Measurements from ENCODE around the gene SNURF. TPM values are rescaled to one million over a fixed set of nuclear protein-coding genes. Genes with fewer than 3 reads are reported as not detected.
"Not testable (repeated sequence)": the region's sequence is repeated elsewhere in the genome, so short reads cannot be mapped to it uniquely, and the experiment has no call there.

The SNURF gene
- 10 to 100 TPM; 19.6 to 21.6 TPM for total RNA-seq

GRCh38 chr15:24954783-24955530 lies at the start of gene SNURF, which contains the start of gene SNRPN:
Gene SNURF (plus strand): TSS chr15:24954987. CDS start chr15:24955049, 62 bp downstream.
Gene SNRPN (plus strand): TSS chr15:24954987. CDS start chr15:24974454, 19,467 bp downstream.
- Mint-ChIP-seq H3K36me3 (peaks cover 21% of the 10 kb centered on the region), H3K4me3 (peak within 1 kb of the TSS; percentile 84), H3K9me3 (peaks cover 9% of the 10 kb centered on the region), H3K4me1 (peaks cover 5% of the 10 kb centered on the region), H3K27me3 (no peaks in the 10 kb centered on the region), H3K27ac (peak within 1 kb of the TSS; percentile 93)
- DNase-seq, result peak; percentile 71

DNA sequence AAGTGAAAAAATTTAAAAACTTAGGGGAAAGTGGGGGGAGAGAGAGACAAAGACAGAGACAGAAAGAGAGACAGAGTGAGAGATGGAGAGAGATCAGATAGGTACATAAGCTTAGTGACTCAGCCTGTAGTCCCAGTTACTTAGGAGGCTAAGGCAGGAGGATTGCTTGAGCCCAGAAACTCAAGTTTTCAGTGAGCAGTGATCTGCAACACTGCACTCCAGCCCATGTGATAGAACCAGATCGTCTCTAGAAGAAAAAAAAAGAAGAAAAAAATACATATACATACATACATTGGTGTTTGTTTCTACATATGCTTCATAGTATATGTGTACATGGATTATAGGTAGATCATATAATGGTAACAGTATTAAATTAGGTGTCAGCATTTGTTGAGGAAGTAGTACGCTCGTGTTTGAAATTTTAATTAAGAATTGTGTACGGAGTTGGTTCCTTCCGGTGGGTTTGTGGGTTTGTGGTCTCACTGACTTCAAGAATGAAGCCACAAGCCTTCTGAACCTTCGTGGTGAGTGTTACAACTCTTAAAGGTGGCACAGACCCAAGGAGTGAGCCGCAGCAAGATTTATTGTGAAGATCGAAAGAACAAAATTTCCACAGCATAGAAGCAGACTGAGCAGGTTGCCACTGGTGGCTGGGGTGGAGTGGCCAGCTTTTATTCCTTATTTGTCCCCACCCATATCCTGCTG lies 38.3 kb upstream of the SNURF start:
- Mint-ChIP-seq H3K27ac (no peak overlapping the region), H3K27me3 (no peaks in the 10 kb centered on the region), H3K36me3 (peaks cover 2% of the 10 kb centered on the region), H3K9me3 (peaks cover 29% of the 10 kb centered on the region), H3K4me1 (peaks cover 8% of the 10 kb centered on the region), H3K4me3 (no peak overlapping the region)
- DNase-seq, result peak; percentile 4

DNA sequence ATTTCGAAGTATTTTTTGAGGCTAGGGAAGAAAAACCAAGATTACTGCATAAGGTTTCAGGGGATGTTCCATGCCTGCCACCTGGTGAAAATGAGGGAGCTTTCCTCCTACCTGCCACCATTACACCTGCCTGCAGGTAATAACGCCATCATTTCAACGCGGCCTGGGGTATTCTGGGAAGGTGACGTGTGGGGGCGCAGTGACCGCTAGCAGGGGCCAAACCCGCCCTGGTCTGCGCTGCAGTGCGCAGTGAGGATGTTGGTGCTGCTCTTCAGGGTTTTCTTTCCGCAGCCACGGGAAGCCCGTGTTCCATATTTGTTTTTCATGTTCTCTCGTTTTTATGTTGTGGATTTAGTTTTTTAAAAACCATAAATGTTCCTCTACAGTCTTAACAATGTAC lies 37.4 kb upstream of the SNURF start:
- Mint-ChIP-seq H3K27ac (no peak overlapping the region), H3K27me3 (no peaks in the 10 kb centered on the region), H3K36me3 (peaks cover 2% of the 10 kb centered on the region), H3K9me3 (peaks cover 27% of the 10 kb centered on the region), H3K4me3 (no peak overlapping the region), H3K4me1 (peaks cover 8% of the 10 kb centered on the region)
- DNase-seq, result no peak

- H3K27me3 Mint-ChIP-seq, result no peaks in the 10 kb centered on the region
- DNase-seq, result no peak
- H3K27ac Mint-ChIP-seq, result no peak overlapping the region
- H3K9me3 Mint-ChIP-seq, result peaks cover 24% of the 10 kb centered on the region
- peaks cover 8% of the 10 kb centered on the region for H3K4me1 Mint-ChIP-seq
- no peak overlapping the region for H3K4me3 Mint-ChIP-seq
- peaks cover 2% of the 10 kb centered on the region for H3K36me3 Mint-ChIP-seq
Observed at GRCh38 chr15:24919446-24919845, 35.3 kb upstream of the SNURF start.

DNA sequence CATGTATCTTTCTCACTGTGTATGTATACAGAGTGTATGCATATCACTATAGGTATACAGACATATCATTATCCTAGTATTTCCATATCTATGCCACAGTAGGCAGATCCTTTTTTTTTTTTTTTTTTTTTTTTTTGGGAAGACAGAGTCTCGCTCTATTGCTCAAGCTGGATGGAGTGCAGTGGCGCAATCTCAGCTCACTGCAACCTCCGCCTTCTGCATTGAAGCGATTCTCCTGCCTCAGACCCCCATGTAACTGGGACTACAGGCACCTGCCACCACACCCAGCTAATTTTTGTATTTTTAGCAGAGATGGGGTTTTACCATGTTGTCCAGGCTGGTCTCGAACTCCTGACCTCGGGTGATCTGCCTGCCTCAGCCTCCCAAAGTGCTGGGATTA lies 32.0 kb upstream of the SNURF start:
- not testable (repeated sequence) for H3K4me1 Mint-ChIP-seq, DNase-seq, H3K27me3 Mint-ChIP-seq, H3K27ac Mint-ChIP-seq, H3K36me3 Mint-ChIP-seq, H3K4me3 Mint-ChIP-seq
- peaks cover 12% of the 10 kb centered on the region for H3K9me3 Mint-ChIP-seq

DNA sequence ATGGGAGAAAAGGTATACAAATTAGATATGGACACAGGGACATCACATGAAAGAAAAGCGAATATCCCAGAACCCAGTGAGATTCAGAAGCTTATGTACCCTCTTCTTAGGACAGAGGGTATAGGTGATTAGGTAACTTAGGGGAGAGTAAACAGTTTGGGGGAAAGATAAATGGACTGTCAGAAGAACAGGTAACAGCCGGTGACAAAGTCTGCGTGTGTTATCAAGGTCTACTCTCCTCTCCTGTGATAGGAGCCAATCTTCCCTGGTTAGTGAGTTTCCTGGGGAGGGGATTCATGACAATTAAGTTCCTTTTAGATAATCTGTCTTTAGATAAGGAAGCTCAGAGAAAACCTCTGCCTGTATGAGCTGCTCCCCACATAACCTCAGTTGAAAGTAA lies 30.6 kb upstream of the SNURF start:
- no peak overlapping the region for H3K27ac Mint-ChIP-seq
- H3K27me3 Mint-ChIP-seq, result peaks cover 3% of the 10 kb centered on the region
- no peaks in the 10 kb centered on the region for H3K36me3 Mint-ChIP-seq
- no peaks in the 10 kb centered on the region for H3K4me1 Mint-ChIP-seq
- no peak for DNase-seq
- H3K9me3 Mint-ChIP-seq, result peaks cover 17% of the 10 kb centered on the region
- H3K4me3 Mint-ChIP-seq, result no peak overlapping the region

- H3K27me3 Mint-ChIP-seq, result peaks cover 3% of the 10 kb centered on the region
- no peak overlapping the region for H3K27ac Mint-ChIP-seq
Observed at GRCh38 chr15:24924621-24925020, 30.2 kb upstream of the SNURF start.

GRCh38 chr15:24931874-24932732 lies 22.7 kb upstream of the SNURF start:
- not testable (repeated sequence) for DNase-seq, H3K27me3 Mint-ChIP-seq, H3K27ac Mint-ChIP-seq, H3K36me3 Mint-ChIP-seq, H3K4me3 Mint-ChIP-seq, H3K4me1 Mint-ChIP-seq
- peaks cover 23% of the 10 kb centered on the region for H3K9me3 Mint-ChIP-seq

More at GRCh38 chr15:24924621-24925020, 30.2 kb upstream of the SNURF start:
- Mint-ChIP-seq H3K9me3 (peaks cover 18% of the 10 kb centered on the region), H3K4me1 (no peaks in the 10 kb centered on the region), H3K4me3 (no peak overlapping the region), H3K36me3 (no peaks in the 10 kb centered on the region)
- no peak for DNase-seq

- H3K4me1 Mint-ChIP-seq, result no peaks in the 10 kb centered on the region
- no peak overlapping the region for H3K4me3 Mint-ChIP-seq
- DNase-seq, result no peak
- no peaks in the 10 kb centered on the region for H3K27me3 Mint-ChIP-seq
- H3K27ac Mint-ChIP-seq, result no peak overlapping the region
- no peaks in the 10 kb centered on the region for H3K36me3 Mint-ChIP-seq
- peaks cover 24% of the 10 kb centered on the region for H3K9me3 Mint-ChIP-seq
Observed at GRCh38 chr15:24933716-24934115, 21.1 kb upstream of the SNURF start.

GRCh38 chr15:24938224-24938623 lies 16.6 kb upstream of the SNURF start:
- not testable (repeated sequence) for H3K4me3 Mint-ChIP-seq, H3K27me3 Mint-ChIP-seq, DNase-seq, H3K4me1 Mint-ChIP-seq, H3K36me3 Mint-ChIP-seq, H3K27ac Mint-ChIP-seq
- peaks cover 21% of the 10 kb centered on the region for H3K9me3 Mint-ChIP-seq

GRCh38 chr15:24940236-24940635 lies 14.6 kb upstream of the SNURF start:
- H3K36me3 Mint-ChIP-seq, result peaks cover 2% of the 10 kb centered on the region
- H3K4me1 Mint-ChIP-seq, result no peaks in the 10 kb centered on the region
- H3K27me3 Mint-ChIP-seq, result no peaks in the 10 kb centered on the region
- no peak overlapping the region for H3K27ac Mint-ChIP-seq
- peaks cover 18% of the 10 kb centered on the region for H3K9me3 Mint-ChIP-seq
- DNase-seq, result no peak
- no peak overlapping the region for H3K4me3 Mint-ChIP-seq

DNA sequence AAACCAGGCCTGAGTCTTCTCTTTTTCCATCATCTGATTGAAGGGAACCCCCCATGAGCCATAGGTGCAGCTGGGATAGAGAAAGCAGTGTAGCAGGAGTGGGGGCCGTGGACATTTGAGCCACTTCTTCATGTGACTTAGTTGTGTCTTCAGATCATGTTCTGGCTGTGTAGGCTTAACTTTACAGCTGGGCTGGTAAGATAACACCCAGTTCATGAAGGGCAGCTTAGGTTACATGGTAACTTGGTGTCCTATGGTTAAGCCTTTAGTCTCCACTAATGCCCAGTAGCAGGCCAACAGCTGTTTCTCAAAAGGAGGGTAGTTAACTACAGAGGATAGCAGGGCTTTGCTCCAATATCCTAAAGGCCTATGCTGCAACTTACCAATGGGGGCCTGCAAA lies 11.4 kb upstream of the SNURF start:
- DNase-seq, result no peak
- Mint-ChIP-seq H3K4me1 (no peaks in the 10 kb centered on the region), H3K4me3 (no peak overlapping the region), H3K27ac (no peak overlapping the region), H3K27me3 (no peaks in the 10 kb centered on the region), H3K9me3 (peaks cover 7% of the 10 kb centered on the region), H3K36me3 (peaks cover 2% of the 10 kb centered on the region)

GRCh38 chr15:24944954-24945353 lies 9.8 kb upstream of the SNURF start:
- Mint-ChIP-seq H3K4me3 (no peak overlapping the region), H3K4me1 (no peaks in the 10 kb centered on the region), H3K9me3 (peaks cover 5% of the 10 kb centered on the region)

GRCh38 chr15:24945711-24946110 lies 9.1 kb upstream of the SNURF start:
- peaks cover 2% of the 10 kb centered on the region for H3K9me3 Mint-ChIP-seq
- no peaks in the 10 kb centered on the region for H3K4me1 Mint-ChIP-seq
- H3K27ac Mint-ChIP-seq, result no peak overlapping the region
- DNase-seq, result no peak
- H3K36me3 Mint-ChIP-seq, result peaks cover 2% of the 10 kb centered on the region
- H3K27me3 Mint-ChIP-seq, result no peaks in the 10 kb centered on the region
- no peak overlapping the region for H3K4me3 Mint-ChIP-seq

More at GRCh38 chr15:24944954-24945353, 9.8 kb upstream of the SNURF start:
- Mint-ChIP-seq H3K27ac (no peak overlapping the region), H3K27me3 (no peaks in the 10 kb centered on the region), H3K36me3 (peaks cover 2% of the 10 kb centered on the region)
- no peak for DNase-seq

DNA sequence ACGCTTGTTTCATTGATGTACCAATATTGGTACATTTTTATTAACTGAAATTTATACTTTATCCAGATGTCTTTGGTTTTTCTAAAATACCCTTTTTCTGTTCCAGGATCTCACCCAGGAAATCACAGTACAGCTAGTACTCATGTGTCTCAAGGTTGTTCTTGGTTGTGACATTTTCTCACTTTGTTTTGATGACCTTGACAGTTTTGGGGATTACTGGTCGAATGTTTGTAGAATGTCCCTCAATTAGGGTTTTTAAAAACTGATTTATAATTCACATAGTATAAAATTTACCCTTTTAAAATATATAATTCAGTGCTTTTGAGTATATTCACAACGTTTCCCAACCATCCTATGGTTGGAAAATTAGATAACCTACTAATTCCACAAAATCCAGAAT lies 6.3 kb upstream of the SNURF start:
- Mint-ChIP-seq H3K27me3 (no peaks in the 10 kb centered on the region), H3K27ac (no peak overlapping the region), H3K4me1 (no peaks in the 10 kb centered on the region), H3K4me3 (no peak overlapping the region), H3K9me3 (peaks cover 8% of the 10 kb centered on the region), H3K36me3 (peaks cover 2% of the 10 kb centered on the region)
- no peak for DNase-seq

All from activated naive CD8-positive, alpha-beta T cell treated with anti-CD3 and anti-CD28 coated beads for 36 hours (primary cell).